ENCODE results near the gene HOXD3. TPM values are rescaled to one million over a fixed set of nuclear protein-coding genes. Genes with fewer than 3 reads are reported as not detected.

The HOXD3 gene
- total RNA-seq, 4 donors from 2014 or later: 1.8 to 2.7 (median 2.2) TPM

DNA sequence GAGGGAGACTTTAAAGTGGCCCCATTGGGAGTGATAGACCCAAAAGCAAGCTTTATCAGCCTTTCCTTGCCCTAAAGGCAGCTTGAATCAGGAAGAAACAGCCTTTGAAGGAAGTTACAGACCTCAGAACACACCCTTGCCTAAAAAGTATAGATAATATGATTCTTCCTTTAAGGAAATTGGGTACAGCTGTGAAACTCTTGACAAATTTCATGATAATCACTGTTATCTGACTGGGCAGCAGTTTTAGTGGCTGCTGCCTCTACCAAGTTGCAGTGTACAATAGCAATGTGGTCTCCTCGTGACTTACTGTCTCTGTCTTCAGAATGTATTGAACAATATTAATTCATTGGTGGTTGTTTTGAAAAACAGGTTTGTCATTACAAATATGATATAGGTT, 48.0 kb downstream of the HOXD3 start:
- Histone ChIP-seq H3K9me3 (peaks cover 0 to 16% (median 0%) of the 10 kb centered on the region in 3 donors), H3K4me3 (no peak overlapping the region), H3K27me3 (peaks cover 49% of the 10 kb centered on the region), H3K36me3 (no peaks in the 10 kb centered on the region), H3K4me1 (no peaks in the 10 kb centered on the region), H3K27ac (no peak overlapping the region)
- no peak for TF ChIP-seq EP300 (IDR thresholded peaks at IDR 0.05)
- TF ChIP-seq POLR2AphosphoS5 (IDR thresholded peaks at IDR 0.05): no peak
- ATAC-seq: no peak
- 67% methylated on average over 1 of the region's 1 CpG; no CpG with 5 or more reads in 1 of the 2 donors for WGBS, 2 donors (ENCODE audit: low coverage in 1 of 2)

DNA sequence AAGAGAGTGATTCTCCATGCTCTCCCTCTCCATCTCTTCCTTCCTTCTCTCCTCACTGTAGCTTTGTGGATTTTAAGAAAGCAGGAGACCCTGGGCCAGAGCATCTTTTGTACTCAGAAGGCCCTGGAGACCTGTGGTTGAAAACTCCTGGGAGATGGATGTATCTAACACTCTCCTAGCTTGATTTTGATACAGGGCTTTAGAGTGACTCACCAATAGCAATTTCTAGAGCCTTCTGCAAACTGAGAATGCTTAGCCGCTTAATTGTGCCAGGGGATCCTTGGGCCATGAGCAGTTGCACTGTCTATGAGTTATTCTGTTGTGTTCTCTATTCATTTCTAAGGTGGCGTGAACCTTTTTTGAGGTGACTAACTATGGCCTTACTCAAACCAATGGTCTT, 49.0 kb downstream of the HOXD3 start:
- Histone ChIP-seq H3K9me3 (peaks cover 0 to 16% (median 0%) of the 10 kb centered on the region in 3 donors), H3K4me3 (no peak overlapping the region), H3K27me3 (peaks cover 41% of the 10 kb centered on the region), H3K4me1 (no peaks in the 10 kb centered on the region), H3K36me3 (no peaks in the 10 kb centered on the region), H3K27ac (no peak overlapping the region)
- TF ChIP-seq POLR2A (IDR thresholded peaks at IDR 0.05) (no peak), EP300 (IDR thresholded peaks at IDR 0.05) (no peak), POLR2AphosphoS5 (IDR thresholded peaks at IDR 0.05) (no peak)
- TF ChIP-seq, protein P1, sequence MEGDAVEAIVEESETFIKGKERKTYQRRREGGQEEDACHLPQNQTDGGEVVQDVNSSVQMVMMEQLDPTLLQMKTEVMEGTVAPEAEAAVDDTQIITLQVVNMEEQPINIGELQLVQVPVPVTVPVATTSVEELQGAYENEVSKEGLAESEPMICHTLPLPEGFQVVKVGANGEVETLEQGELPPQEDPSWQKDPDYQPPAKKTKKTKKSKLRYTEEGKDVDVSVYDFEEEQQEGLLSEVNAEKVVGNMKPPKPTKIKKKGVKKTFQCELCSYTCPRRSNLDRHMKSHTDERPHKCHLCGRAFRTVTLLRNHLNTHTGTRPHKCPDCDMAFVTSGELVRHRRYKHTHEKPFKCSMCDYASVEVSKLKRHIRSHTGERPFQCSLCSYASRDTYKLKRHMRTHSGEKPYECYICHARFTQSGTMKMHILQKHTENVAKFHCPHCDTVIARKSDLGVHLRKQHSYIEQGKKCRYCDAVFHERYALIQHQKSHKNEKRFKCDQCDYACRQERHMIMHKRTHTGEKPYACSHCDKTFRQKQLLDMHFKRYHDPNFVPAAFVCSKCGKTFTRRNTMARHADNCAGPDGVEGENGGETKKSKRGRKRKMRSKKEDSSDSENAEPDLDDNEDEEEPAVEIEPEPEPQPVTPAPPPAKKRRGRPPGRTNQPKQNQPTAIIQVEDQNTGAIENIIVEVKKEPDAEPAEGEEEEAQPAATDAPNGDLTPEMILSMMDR (IDR thresholded peaks at IDR 0.05): no peak
- ATAC-seq: no peak
- 79 to 100% methylated on average over 2 of the region's 2 CpGs for WGBS, 2 donors (ENCODE audit: low coverage in 1 of 2)

DNA sequence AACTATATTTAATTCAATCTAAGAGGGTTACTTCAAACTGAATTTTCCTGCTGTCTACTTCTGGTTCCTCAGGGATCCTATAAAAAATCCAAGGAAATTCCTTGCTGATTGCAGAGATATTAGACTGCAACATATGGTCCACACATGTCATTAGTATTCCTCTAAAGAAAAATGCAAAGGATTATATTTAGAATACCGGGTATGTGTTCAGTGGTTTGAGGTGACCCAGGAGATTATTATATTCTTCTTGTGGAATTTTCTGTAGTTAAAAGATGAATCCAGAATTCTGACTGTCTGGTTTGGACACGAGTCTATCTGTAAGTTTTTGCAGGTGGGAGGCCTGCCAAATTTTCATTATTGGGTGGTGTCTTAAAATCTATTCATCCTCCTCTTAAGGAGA, 49.6 kb downstream of the HOXD3 start:
- WGBS, 2 donors (ENCODE audit: low coverage in 1 of 2): 41 to 45% methylated on average over 1 to 2 of the region's 2 CpGs
- TF ChIP-seq POLR2AphosphoS5 (IDR thresholded peaks at IDR 0.05) (no peak), POLR2A (IDR thresholded peaks at IDR 0.05) (no peak), EP300 (IDR thresholded peaks at IDR 0.05) (no peak)
- TF ChIP-seq, protein P1 (IDR thresholded peaks at IDR 0.05): no peak
- Histone ChIP-seq H3K27ac (no peak overlapping the region), H3K27me3 (peaks cover 38% of the 10 kb centered on the region), H3K9me3 (peaks cover 0 to 16% (median 0%) of the 10 kb centered on the region in 3 donors), H3K4me1 (no peaks in the 10 kb centered on the region), H3K4me3 (no peak overlapping the region), H3K36me3 (no peaks in the 10 kb centered on the region)
- ATAC-seq: no peak

DNA sequence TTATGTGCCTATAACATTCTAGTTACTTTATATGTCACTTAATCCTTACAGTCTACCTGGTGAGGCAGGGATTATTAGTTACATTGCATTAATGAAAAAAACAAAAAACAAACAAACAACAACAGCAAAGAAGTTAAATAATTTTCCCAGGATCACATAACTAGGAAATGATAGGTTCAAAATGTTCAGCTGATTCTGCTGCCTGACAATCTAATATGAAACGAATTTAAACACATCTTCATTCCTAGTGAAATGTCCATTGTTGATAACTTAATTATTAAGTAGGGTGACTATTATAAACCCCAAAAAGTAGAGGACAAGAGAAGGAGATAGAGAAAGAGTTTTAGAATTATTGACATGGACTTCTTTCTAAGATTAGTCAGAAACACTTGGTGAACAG, 54.0 kb downstream of the HOXD3 start:
- Histone ChIP-seq H3K36me3 (no peaks in the 10 kb centered on the region), H3K27ac (no peak overlapping the region), H3K27me3 (no peaks in the 10 kb centered on the region), H3K4me3 (no peak overlapping the region), H3K4me1 (no peaks in the 10 kb centered on the region), H3K9me3 (no peaks in the 10 kb centered on the region)
- TF ChIP-seq POLR2A (IDR thresholded peaks at IDR 0.05) (no peak), POLR2AphosphoS5 (IDR thresholded peaks at IDR 0.05) (no peak), EP300 (IDR thresholded peaks at IDR 0.05) (no peak)
- TF ChIP-seq, protein P1 (IDR thresholded peaks at IDR 0.05): no peak
- WGBS, 2 donors (ENCODE audit: low coverage in 1 of 2): 67 to 86% methylated on average over 1 of the region's 1 CpG
- ATAC-seq: no peak

DNA sequence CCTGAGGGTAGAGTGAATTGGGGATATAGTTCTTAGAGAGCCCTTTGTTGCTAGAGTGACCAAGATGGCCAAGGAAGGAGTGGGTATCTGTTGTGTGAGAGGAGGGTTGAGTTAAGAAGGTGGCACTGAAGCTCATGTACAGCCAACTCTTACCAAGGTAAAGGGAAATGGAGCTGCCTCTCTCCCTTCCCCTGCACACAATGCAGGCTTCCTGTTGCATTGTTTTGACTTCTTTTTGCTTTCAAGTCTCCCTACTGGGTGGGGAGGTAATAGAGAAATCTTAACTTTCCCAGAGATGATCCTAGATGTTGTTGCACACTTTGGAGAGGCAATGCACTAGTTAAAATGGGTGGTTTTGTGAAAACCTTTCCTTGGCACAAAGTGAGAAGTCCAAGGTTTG, 55.2 kb downstream of the HOXD3 start:
- no peak overlapping the region for H3K4me3 ChIP-seq
- no peaks in the 10 kb centered on the region for H3K27me3 ChIP-seq
- no peak for ATAC-seq
- no peaks in the 10 kb centered on the region for H3K9me3 ChIP-seq
- TF ChIP-seq POLR2A (IDR thresholded peaks at IDR 0.05) (no peak), EP300 (IDR thresholded peaks at IDR 0.05) (no peak), POLR2AphosphoS5 (IDR thresholded peaks at IDR 0.05) (no peak)
- TF ChIP-seq, protein P1 (IDR thresholded peaks at IDR 0.05): no peak
- no peaks in the 10 kb centered on the region for H3K36me3 ChIP-seq
- no peaks in the 10 kb centered on the region for H3K4me1 ChIP-seq
- H3K27ac ChIP-seq: no peak overlapping the region

Measured in gastroesophageal sphincter (tissue), 4 donors.